HCT116 (cell line): ENCODE measurements around the gene LAMB2. TPM values are rescaled to one million over a fixed set of nuclear protein-coding genes. Genes with fewer than 3 reads are reported as not detected.

Experiments
- ATAC-seq: fragments of 200-7000 bp; cut with Tn5 transposase; 2 replicates; pipeline ENCODE4 v1.9.1; 2020; ENCODE audit warnings: mild to moderate bottlenecking, moderate library complexity
- BruUV-seq: library from RNA; stranded (reverse); fragments of 400-500 nt; replicated peaks from 2 replicates; lab custom pipeline; 2021; lab: Mats Ljungman, UMichigan
- CTCF ChIA-PET: fragments of 300-600 bp; sonication (Branson Sonifier 250); formaldehyde crosslinking; loops from one replicate; lab custom pipeline; 2021; ENCODE audit warnings: antibody characterized with exemption; lab: Charles Lee
- POLR2A ChIA-PET: fragments of 300-600, 350-600 bp; sonication (Branson Sonifier 250); formaldehyde crosslinking; loops from one replicate; lab custom pipeline; 2021; ENCODE audit warnings: antibody characterized with exemption; lab: Charles Lee
- RAD21 ChIA-PET, 2 experiments: fragments of 300-600 bp; sonication (Branson Sonifier 250); formaldehyde crosslinking; loops; one replicate each; lab custom pipeline; 2023; ENCODE audit warnings: low total read pairs in 2 of 2; ENCODE audit not compliant: uncharacterized antibody in 2 of 2, unreplicated experiment in 2 of 2, low non-redundant PET in 1 of 2; lab: Charles Lee
- DNase-seq: peaks from one replicate; pipeline ENCODE4 v3.0.0-alpha.2; 2010; ENCODE audit warnings: low read depth, low spot score
- H2AFZ ChIP-seq: fragments of 200-600 bp; shearing (Covaris generic), sonication (generic); 2 replicates; pipeline ENCODE4 v1.6.1; 2017; ENCODE audit warnings: low read depth, mixed run types, mixed read lengths, antibody characterized with exemption, low read length; ENCODE audit not compliant: poor library complexity, severe bottlenecking
- H3K27ac ChIP-seq: 2 replicates; pipeline ENCODE4 v1.5.1; 2012; ENCODE audit warnings: low read depth, low read length
- H3K27me3 ChIP-seq: fragments of 200-600 bp; sonication (generic); 2 replicates; pipeline ENCODE4 v1.6.1; 2016; ENCODE audit warnings: mixed run types, low read length, mixed read lengths; ENCODE audit not compliant: insufficient read depth
- H3K36me3 ChIP-seq, 2 experiments: fragments of 200-500 bp in 1 of 2; fragments of 200-600 bp in 1 of 2; sonication (Bioruptor generic) in 1 of 2; sonication (generic) in 1 of 2; 2 replicates each; pipeline versions ENCODE4 v1.5.1 to v1.6.1; 2014 to 2016; ENCODE audit warnings: low read length in 2 of 2, inconsistent platforms in 1 of 2, mixed read lengths in 1 of 2, mixed run types in 1 of 2; ENCODE audit not compliant: insufficient read depth in 2 of 2, control insufficient read depth in 1 of 2
- H3K4me1 ChIP-seq, 2 experiments: fragments of 200-600 bp in 1 of 2; sonication (generic) in 1 of 2; 2 replicates each; pipeline versions ENCODE4 v1.5.1 to v1.6.1; 2012 to 2017; ENCODE audit warnings: low read length in 2 of 2, inconsistent platforms in 1 of 2, mild to moderate bottlenecking in 1 of 2, mixed read lengths in 1 of 2, mixed run types in 1 of 2, moderate library complexity in 1 of 2; ENCODE audit not compliant: insufficient read depth in 2 of 2, control insufficient read depth in 1 of 2
- H3K4me2 ChIP-seq: fragments of 200-600 bp; sonication (generic); 2 replicates; pipeline ENCODE4 v1.6.1; 2017; ENCODE audit warnings: mixed run types, low read length, mixed read lengths
- H3K4me3 ChIP-seq, 2 experiments: fragments of 200-600 bp in 1 of 2; sonication (generic) in 1 of 2; replicated peaks in 1 of 2; 2 replicates each; pipeline ENCODE4 v1.5.1; 2011 to 2016; ENCODE audit warnings: low read length in 2 of 2, control low read depth in 1 of 2, low read depth in 1 of 2, mild to moderate bottlenecking in 1 of 2, mixed read lengths in 1 of 2, mixed run types in 1 of 2
- H3K79me2 ChIP-seq: fragments of 200-600 bp; sonication (generic); 2 replicates; pipeline ENCODE4 v1.6.1; 2017; ENCODE audit warnings: mild to moderate bottlenecking, mixed run types, low read length, moderate library complexity, mixed read lengths; ENCODE audit not compliant: insufficient read depth
- H3K9ac ChIP-seq: fragments of 200-600 bp; sonication (generic); 2 replicates; pipeline ENCODE4 v1.6.1; 2016; ENCODE audit warnings: low read length, mixed read lengths
- H3K9me2 ChIP-seq: fragments of 200-600 bp; sonication (generic), shearing (Covaris generic); 2 replicates; pipeline ENCODE4 v1.6.1; 2017; ENCODE audit warnings: mixed run types, mild to moderate bottlenecking, moderate library complexity; ENCODE audit not compliant: insufficient read depth
- H3K9me3 ChIP-seq, 2 experiments: fragments of 200-500 bp in 1 of 2; fragments of 200-600 bp in 1 of 2; sonication (Bioruptor generic) in 1 of 2; sonication (generic) in 1 of 2; 2 replicates each; pipeline ENCODE4 v1.6.1; 2014 to 2017; ENCODE audit warnings: low read length in 2 of 2, mixed read lengths in 2 of 2, inconsistent platforms in 1 of 2, low read depth in 1 of 2, mild to moderate bottlenecking in 1 of 2, mixed run types in 1 of 2, moderate library complexity in 1 of 2; ENCODE audit not compliant: control insufficient read depth in 1 of 2, insufficient read depth in 1 of 2
- H4K20me1 ChIP-seq: fragments of 200-600 bp; sonication (generic), shearing (Covaris generic); 2 replicates; pipeline ENCODE4 v1.6.1; 2017; ENCODE audit warnings: mixed run types, mild to moderate bottlenecking, moderate library complexity; ENCODE audit not compliant: insufficient read depth
- MAX ChIP-seq: IDR thresholded peaks from 2 replicates; pipeline ENCODE4 v1.6.1; 2012
- POLR2A ChIP-seq: IDR thresholded peaks from 2 replicates; pipeline ENCODE4 v1.7.0; 2011; ENCODE audit warnings: borderline replicate concordance; ENCODE audit not compliant: insufficient read depth, insufficient read length; ENCODE audit errors: extremely low read depth
- POLR2AphosphoS5 ChIP-seq: IDR thresholded peaks from 2 replicates; pipeline ENCODE4 v1.6.1; 2011; ENCODE audit warnings: mild to moderate bottlenecking, low read depth, low read length, moderate library complexity
- RAD21 ChIP-seq: IDR thresholded peaks from 2 replicates; pipeline ENCODE4 v1.6.1; 2012; ENCODE audit warnings: low read depth, mild to moderate bottlenecking
- SIN3A ChIP-seq: IDR thresholded peaks from 2 replicates; pipeline ENCODE4 v1.6.1; 2012; ENCODE audit warnings: low read depth
- TCF7L2 ChIP-seq: IDR thresholded peaks from 2 replicates; pipeline ENCODE4 v1.7.0; 2011; ENCODE audit warnings: borderline replicate concordance, inconsistent platforms; ENCODE audit not compliant: insufficient read depth, insufficient read length; ENCODE audit errors: extremely low read depth
- ZBTB33 ChIP-seq: IDR thresholded peaks from 2 replicates; pipeline ENCODE4 v1.6.1; 2011; ENCODE audit warnings: mild to moderate bottlenecking, low read length, moderate library complexity; ENCODE audit not compliant: insufficient replicate concordance; ENCODE audit errors: extremely low read depth
- ZFX ChIP-seq: fragments of 450-650 bp; IDR thresholded peaks from 2 replicates; pipeline ENCODE4 v1.6.1; 2017
- intact Hi-C: fragments of 100-400 bp; cut with micrococcal nuclease; formaldehyde crosslinking; loops from 2 replicates; pipeline ENCODE4 v1.10.0; 2022
- total RNA-seq: library from RNA; stranded (reverse); gene quantifications from one replicate; pipeline ENCODE4 v1.2.1, GENCODE V29; 2021; ENCODE audit not compliant: unreplicated experiment

The LAMB2 gene
- total RNA-seq, 1 experiment from 2014 or later: 213 TPM

GRCh38 chr3:49173792-49174170, 40.9 kb upstream of the LAMB2 start:
- H4K20me1 ChIP-seq: no peaks in the 10 kb centered on the region
- intact Hi-C loops: loop anchor here (5.0 kb wide), 2 partner anchors 89 to 184 kb away; partner anchors contain the start of gene GPX1
- CTCF ChIA-PET: no interaction called here
- H3K4me2 ChIP-seq: no peak overlapping the region
- no peak for DNase-seq
- H3K27me3 ChIP-seq: no peaks in the 10 kb centered on the region
- H3K79me2 ChIP-seq: no peaks in the 10 kb centered on the region
- no peak overlapping the region for H3K4me3 ChIP-seq
- POLR2A ChIA-PET: no interaction called here
- H3K9ac ChIP-seq: no peak overlapping the region
- RAD21 ChIA-PET: no interaction called here
- BruUV-seq: no TSS peak
- no peaks in the 10 kb centered on the region for H3K9me2 ChIP-seq
- H2AFZ ChIP-seq: no peak overlapping the region
- no peak for TF ChIP-seq MAX
- no peak for TF ChIP-seq ZBTB33
- no peak for TF ChIP-seq TCF7L2
- TF ChIP-seq SIN3A: no peak
- no peak for TF ChIP-seq POLR2AphosphoS5
- no peak for TF ChIP-seq POLR2A
- no peak for TF ChIP-seq RAD21
- TF ChIP-seq ZFX: no peak
- TF ChIP-seq, all 23 proteins: peak for 0
- Histone ChIP-seq H3K4me1 (peaks cover 14 to 37% of the 10 kb centered on the region in 2 experiments; a peak in 3 of 4 replicates), H3K9me3 (no peaks in the 10 kb centered on the region), H3K36me3 (no peaks in the 10 kb centered on the region), H3K27ac (no peak overlapping the region)
- ATAC-seq: no peak
